Measurements from ENCODE around the gene MAPK10. TPM values are rescaled to one million over a fixed set of nuclear protein-coding genes. Genes with fewer than 3 reads are reported as not detected.

MAPK10 gene
- total RNA-seq, 1 donor from 2014 or later, result 3.0 TPM

GRCh38 chr4:85963231-85963630, 396.6 kb downstream of the MAPK10 start:
- intact Hi-C loops (cut with DNase I), result loop anchor here (10.0 kb wide), 1 partner anchor 878 kb away; no protein-coding TSS in a partner anchor
- no peak for DNase-seq (ENCODE audit: low spot score)

GRCh38 chr4:85961887-85962286, 398.0 kb downstream of the MAPK10 start:
- DNase-seq (ENCODE audit: low spot score), result no peak
- intact Hi-C loops (cut with DNase I), result loop anchor here (10.0 kb wide), 1 partner anchor 877 kb away; no protein-coding TSS in a partner anchor

GRCh38 chr4:85956293-85956945, 403.4 kb downstream of the MAPK10 start:
- intact Hi-C loops (cut with DNase I), result no loop called here

GRCh38 chr4:85955620-85956292, 404.1 kb downstream of the MAPK10 start:
- DNase-seq (ENCODE audit: low spot score), result no peak
- intact Hi-C loops (cut with DNase I), result no loop called here

More at GRCh38 chr4:85956293-85956945, 403.4 kb downstream of the MAPK10 start:
- no peak for DNase-seq (ENCODE audit: low spot score)

- intact Hi-C loops (cut with DNase I), result no loop called here
- no peak for DNase-seq (ENCODE audit: low spot score)
Measured at GRCh38 chr4:85953651-85954018, 406.2 kb downstream of the MAPK10 start.

GRCh38 chr4:85952972-85953650, 406.7 kb downstream of the MAPK10 start:
- intact Hi-C loops (cut with DNase I), result no loop called here
- no peak for DNase-seq (ENCODE audit: low spot score)

GRCh38 chr4:85952528-85952927, 407.3 kb downstream of the MAPK10 start:
- intact Hi-C loops (cut with DNase I), result no loop called here
- DNase-seq (ENCODE audit: low spot score), result no peak

- intact Hi-C loops (cut with DNase I), result no loop called here
- DNase-seq (ENCODE audit: low spot score), result no peak
Measured at GRCh38 chr4:85951099-85951498, 408.8 kb downstream of the MAPK10 start.

- intact Hi-C loops (cut with DNase I), result no loop called here
- DNase-seq (ENCODE audit: low spot score), result no peak
Measured at GRCh38 chr4:85946821-85947220, 413.0 kb downstream of the MAPK10 start.

- intact Hi-C loops (cut with DNase I), result no loop called here
- DNase-seq (ENCODE audit: low spot score), result no peak
Measured at GRCh38 chr4:85942107-85942506, 417.7 kb downstream of the MAPK10 start.

GRCh38 chr4:85940151-85940550, 419.7 kb downstream of the MAPK10 start:
- DNase-seq (ENCODE audit: low spot score), result no peak
- intact Hi-C loops (cut with DNase I), result no loop called here

Other genes with a start within 250 kb of the MAPK10 start
- gene PTPN13, start 234.3 kb upstream of the MAPK10 start, total RNA-seq, result 3.4 TPM

Data from cardiac septum (tissue), 1 donor.